Measurements from ENCODE around the gene NCAPH2.

GRCh38 chr22:50476868-50477267 lies 31.2 kb upstream of the NCAPH2 start:
- TF ChIP-seq, protein P1, sequence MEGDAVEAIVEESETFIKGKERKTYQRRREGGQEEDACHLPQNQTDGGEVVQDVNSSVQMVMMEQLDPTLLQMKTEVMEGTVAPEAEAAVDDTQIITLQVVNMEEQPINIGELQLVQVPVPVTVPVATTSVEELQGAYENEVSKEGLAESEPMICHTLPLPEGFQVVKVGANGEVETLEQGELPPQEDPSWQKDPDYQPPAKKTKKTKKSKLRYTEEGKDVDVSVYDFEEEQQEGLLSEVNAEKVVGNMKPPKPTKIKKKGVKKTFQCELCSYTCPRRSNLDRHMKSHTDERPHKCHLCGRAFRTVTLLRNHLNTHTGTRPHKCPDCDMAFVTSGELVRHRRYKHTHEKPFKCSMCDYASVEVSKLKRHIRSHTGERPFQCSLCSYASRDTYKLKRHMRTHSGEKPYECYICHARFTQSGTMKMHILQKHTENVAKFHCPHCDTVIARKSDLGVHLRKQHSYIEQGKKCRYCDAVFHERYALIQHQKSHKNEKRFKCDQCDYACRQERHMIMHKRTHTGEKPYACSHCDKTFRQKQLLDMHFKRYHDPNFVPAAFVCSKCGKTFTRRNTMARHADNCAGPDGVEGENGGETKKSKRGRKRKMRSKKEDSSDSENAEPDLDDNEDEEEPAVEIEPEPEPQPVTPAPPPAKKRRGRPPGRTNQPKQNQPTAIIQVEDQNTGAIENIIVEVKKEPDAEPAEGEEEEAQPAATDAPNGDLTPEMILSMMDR (IDR thresholded peaks at IDR 0.05): no peak
- TF ChIP-seq POLR2A (IDR thresholded peaks at IDR 0.05): no peak
- no peak for TF ChIP-seq POLR2AphosphoS5 (IDR thresholded peaks at IDR 0.05; ENCODE audit: insufficient read depth in 1 of 2, low read depth in 1 of 2)
